ENCODE measurements around the gene OPRL1.

The OPRL1 gene

GRCh38 chr20:64042054-64042781, 37.7 kb upstream of the OPRL1 start:
- peak in 2 of 3 donors; percentile 43 to 54 for DNase-seq

GRCh38 chr20:64043768-64044167, 36.1 kb upstream of the OPRL1 start:
- no peak for DNase-seq

DNA sequence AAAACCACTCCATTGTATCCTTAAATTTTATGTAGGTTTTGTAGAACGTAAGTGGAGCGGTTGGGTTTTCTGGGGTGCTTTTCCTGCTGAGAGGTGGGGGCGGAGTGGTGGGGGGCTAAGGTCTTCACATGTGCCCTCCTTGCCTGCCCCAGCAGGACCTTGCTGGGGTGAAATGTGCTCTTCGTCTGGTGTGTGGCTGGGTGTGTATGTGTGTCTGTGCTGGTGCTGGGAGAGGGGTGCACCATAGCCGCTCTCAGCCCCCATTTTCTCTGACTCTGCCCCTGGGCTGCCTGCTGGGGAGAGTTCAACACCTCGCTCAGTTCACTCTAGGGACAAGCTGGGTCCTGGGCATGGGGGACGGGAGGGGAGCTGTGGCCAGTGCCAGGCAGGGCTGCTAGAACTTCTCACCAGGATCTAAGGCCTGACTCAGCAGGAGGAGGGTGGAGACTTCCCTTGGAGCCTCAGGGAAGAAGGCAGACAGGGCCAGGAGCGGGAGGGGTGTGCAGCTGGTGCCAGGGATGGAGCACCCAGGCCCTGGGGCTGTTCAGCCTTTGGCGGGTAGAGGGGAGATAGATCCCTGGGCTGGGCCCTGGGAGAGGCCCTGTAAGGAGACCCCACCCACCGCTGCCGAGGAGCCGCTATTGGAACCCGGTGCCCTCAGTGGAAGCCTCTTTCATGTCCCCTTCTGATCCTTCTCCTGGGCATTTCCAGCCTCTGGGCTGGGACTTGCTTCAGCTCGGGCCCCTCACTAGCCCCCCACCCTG, 35.2 kb upstream of the OPRL1 start:
- DNase-seq = no peak

GRCh38 chr20:64045346-64046011, 34.4 kb upstream of the OPRL1 start:
- peak in 1 of 3 donors; percentile 55 for DNase-seq

DNA sequence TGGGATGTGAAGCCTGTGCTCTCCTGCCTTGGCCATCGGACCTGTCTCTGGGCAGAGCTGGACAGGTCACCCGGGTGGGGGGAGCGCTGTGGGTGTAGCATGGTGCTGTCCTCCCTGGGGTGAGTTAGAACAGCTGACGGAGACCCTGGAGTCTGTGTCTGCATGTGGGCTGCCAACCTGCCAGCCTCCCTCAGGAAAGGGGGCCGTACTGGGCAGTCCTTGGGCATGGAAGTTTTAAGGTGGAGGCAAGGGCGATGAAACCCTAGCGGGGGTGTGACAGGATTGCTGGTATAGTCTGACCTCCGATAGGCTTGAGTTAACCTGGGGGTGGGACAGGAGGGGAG, 32.9 kb upstream of the OPRL1 start:
- no peak for DNase-seq

DNA sequence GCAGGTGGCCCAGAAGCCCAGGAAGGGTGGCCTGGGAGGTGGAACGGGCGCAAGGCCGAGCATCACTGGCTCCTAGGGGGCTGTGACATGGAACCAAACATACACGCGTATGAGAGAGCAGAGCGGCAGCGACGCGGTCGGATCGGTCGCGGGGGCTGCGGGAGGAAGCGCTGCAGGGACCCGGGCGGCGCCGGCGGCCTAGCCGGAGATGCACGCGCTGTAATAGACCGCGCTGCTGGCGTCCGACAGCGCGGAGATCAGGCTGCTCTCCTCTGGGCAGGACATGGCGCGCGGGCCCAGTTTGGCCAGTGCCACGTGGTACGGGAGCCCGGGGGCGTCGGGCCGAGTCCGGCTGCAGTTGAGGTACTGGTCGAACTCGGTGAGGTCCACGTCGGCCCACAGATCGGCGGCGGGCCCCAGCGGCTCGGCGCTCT, 31.9 kb upstream of the OPRL1 start:
- no peak for DNase-seq

DNA sequence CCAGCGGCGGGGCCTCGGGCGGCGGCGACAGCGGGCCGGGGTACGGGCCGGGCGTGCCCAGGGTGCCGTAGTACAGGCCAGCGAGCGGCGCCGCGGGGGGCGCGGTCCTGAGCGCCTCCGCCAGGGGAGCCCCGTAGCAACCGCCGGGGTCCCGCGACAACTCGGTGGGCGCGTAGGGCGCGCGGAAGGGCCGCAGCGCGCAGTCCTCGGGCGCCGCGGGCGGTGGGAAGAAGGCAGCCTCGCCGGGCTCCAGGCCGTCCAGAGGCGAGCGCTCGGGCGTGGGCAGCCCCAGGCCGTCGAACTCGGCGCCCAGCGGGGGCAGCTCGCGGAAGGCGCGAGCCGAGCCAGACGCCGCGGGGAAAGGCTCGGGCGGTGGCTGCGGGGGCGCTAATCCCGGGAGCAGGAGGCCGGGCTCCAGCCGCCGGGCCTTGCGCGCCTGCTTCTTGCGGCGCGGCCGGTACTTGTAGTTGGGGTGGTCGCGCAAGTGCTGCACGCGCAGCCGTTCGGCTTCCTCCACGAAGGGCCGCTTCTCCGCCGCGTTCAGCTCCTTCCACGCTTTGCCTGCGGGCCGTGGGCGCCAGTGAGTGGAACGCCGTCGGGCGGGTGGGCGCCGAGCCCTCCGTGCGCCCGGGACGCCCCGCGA, 31.4 kb upstream of the OPRL1 start:
- DNase-seq = no peak

- DNase-seq = peak; percentile 32 to 69 (median 41)
Measured at GRCh38 chr20:64049060-64049877, 30.6 kb upstream of the OPRL1 start, which contains the start of gene SOX18. Gene SOX18 (minus strand): TSS chr20:64049639. CDS start chr20:64049516, 123 bp downstream.

DNA sequence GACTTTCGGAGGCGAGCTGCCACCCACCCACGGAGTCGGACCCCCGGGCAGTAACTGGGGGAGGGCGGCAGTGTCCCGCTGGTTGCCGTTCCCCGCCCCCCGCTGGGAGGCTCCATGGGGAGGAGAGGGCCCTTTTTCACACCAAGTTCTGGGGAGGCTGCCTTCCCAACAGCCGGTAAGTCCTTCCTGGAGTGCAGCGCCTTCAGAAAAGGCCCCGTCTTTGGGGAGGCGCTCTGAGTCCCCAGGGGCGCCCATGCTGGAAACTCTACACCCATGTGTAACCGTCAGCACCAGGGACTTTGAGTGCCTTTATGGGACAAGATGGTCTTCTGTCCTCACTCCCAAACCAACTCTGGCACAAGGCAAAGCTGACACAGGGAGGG, 30.0 kb upstream of the OPRL1 start:
- DNase-seq = no peak

DNA sequence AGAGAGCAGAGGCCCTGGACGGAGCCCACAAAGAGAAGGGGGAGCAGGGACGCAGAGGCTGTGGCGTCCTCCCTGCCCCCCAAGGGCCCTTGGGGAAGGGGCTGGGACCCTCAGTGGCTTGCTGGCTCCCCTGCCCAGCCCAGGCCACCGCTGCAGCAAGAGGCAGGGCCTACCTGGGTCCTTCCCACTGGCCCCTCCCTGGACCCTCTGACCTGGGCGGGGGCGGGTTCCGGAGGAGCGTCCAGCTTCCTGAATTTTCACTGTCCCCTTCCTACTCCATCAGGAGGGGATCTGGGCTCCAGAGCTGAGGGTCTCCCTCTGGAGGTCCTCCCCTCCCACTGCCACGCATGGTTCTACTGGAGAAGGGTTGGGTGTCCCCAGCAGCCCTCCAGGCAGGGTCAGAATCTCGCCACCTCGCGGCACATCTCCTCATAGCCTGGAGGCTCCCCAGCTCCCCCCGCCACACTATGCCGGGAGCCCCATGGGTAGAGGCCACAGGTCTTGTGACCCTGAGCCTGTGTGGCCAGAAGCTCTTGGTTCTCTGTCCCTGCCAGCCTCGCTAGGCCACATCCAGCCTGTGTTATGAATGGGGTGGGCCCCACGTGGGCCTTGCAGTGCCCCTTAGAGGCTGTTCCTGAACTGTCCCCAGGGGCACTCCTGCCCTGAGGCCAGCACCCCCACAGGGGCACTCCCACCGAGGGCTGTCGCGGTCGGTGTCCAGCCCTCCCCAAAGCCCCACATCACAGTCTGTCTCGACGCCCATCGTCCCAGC, 29.4 kb upstream of the OPRL1 start:
- DNase-seq = peak in 1 of 3 donors; percentile 41

GRCh38 chr20:64051033-64051452, 28.8 kb upstream of the OPRL1 start:
- DNase-seq = no peak

DNA sequence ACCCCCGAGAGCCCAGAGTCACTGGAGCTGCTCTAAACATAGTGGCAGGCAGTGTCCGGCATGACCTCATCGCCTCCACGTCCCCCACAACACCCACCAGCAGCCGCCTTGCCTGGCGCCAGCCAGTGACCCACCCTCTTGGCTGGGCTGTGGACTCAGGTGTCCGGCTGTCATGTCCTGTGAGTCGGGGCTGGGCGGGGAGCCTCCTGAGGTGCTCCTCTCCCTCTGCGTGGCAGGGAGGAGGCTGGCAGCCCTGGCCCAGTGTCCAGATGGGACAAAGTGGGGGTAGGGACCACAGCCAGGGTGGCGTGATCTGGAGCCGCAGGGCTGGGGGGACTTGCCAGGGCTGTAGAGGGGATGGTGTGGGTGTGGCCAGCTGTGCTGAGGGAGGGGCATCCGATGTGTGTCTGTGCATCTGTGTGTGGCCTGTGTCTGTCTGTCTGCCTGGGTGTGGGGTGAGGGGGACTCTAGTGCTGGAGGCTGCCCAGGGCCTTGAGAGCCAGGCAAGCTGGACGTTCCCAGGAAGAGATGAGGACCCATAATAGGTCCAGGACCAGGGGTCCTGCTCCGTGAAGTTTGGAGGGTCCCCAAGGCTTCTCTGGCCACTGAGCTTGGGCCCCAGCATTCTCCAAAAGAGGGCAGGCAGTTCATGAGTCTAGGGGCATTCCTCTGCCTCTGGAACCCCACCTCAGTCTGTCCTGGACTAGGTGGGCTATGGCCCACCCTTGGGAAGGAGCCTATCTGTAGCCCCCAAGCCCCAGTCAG, 28.1 kb upstream of the OPRL1 start:
- no peak for DNase-seq

DNA sequence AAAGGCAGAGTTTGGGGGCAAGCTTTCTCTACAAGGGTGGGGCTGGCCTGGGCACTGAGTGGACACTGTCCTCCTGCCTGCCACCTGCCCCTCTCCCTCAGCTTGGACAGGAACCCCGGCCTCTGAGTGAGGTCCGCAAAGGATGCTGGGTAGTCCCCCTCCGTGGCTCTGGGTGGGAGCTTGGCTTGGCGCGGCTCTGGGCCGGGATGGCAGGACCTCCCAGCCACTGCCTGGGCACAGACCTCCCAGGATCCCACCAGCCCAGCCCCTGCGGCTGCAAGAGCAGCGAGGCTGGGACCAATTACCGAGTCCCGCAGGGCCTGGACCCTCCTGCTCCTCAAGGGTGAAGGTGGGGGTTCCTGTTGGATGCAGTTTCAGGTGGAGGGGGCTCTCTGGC, 27.6 kb upstream of the OPRL1 start:
- DNase-seq = no peak

DNA sequence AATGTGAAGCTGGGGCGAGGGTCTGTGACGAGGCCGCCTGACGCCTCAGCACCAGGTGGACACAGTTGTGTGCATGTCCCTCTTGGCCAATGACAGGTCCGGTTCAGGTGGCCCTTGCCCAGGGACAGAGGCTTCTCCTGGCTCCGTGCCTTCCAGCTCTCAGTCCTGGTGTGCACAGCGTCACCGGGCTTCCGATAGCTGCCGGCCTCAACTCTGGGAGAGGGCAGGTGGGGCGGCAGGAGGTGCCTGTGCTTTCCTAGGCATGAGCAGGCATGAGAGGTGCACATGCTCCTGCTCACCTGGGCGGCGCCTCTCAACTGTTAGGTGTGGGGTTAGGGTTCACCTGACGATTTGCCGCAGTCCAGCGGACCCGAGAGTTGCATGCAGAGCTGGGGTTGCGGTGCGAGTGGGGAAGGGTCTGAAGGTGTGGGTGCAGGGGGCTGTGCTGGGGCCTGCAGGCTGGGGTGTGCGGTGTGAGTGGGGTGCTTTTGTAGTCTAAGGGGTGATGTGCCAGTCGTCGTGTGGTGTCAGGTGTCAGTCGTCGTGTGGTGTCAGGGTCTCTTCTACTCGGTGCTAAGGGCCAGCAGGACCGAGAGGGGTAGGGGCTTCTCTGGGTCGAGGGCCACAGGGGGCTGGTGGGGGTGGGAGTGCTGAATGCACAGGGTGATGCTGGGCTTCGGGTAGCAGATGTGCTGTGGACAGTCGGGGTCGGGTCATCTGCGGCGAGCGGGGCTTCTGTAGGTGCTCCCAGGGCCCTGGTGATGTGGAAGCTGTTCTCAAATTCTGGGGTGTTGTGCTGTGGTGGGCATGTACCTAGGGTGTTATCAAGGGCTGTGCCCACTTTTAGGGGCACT, 26.7 kb upstream of the OPRL1 start:
- DNase-seq = no peak

DNA sequence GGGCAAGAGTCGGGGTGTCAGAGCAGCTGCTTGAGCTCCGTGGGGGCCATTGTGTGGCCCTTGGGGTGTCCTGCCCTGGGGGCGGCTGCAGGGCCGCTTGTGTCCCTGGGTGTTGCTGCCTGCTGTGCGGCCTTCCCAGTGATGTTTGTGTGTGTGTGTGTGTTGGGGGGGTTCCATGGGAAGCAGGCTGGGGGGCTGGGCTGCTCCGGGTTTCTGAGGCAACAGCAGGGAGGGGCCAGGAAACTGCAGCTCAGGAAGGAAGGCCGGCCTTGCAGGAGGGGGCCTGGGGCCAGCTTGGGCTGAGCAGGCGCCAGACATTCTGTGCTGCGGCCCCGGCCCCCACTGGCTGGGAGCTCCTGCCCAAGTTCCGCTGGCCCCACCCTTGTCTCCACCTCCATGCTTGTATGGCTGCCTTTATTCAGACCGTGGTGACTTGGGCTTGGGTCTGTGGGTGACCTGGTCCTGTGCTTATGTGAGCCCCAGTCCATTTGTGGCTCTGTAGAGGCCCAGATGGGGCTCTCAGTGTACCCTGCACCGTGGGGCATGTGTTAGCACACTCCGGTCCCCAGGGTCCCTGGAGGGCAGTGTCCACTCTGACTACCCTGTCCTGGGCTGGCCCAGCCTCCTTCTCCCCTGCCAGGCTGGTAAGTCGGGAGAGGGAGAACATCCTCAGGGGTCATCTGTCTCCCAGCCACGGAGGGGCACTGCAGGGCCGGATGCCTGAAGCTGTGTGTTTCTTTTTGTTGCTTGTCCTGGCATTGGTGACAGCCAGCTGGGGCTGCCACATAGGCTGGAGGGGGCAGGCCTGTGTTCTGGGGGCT, 25.8 kb upstream of the OPRL1 start:
- DNase-seq = peak in 2 of 3 donors; percentile 36 to 41

DNA sequence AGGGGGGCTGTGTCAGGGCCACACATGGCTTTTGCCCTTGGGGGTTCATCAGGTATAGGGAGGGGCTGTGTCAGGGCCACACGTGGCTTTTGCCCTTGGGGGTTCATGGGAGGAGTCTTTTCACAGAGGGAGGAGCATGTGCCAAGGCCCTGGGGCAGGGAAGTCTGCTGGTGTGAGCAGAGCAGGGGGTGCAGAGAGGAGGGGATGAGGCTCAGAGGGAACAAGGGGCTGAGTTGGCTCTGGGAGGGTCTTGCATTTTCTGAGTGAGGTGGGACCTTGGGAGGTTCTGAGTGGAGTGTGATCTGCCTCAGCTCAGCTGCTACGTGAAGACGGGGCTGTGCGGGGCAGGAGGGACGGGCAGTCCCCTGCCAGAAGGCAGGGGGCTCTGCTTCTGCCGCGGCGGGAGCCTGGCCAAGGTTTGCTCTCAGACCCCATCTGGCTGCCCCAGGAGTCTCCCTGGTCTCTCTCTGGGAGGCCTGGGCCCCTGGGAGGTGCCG, 24.4 kb upstream of the OPRL1 start:
- no peak for DNase-seq

- DNase-seq = no peak
Measured at GRCh38 chr20:64055893-64056638, 23.8 kb upstream of the OPRL1 start.

GRCh38 chr20:64056639-64056888, 23.3 kb upstream of the OPRL1 start:
- no peak for DNase-seq

All from suppressor macrophage treated with lipopolysaccharide for 1 hour (primary cell).